IMR-90 (cell line): ENCODE results near the gene PAXX. TPM values are rescaled to one million over a fixed set of nuclear protein-coding genes. Genes with fewer than 3 reads are reported as not detected.

Experiments
- ATAC-seq: fragments of 200-7000 bp; cut with Tn5 transposase; 2 replicates; pipeline ENCODE4 v1.9.1; 2020; ENCODE audit warnings: low read depth, mild to moderate bottlenecking, moderate library complexity
- Bru-seq: library from RNA; stranded (reverse); fragments of 400-500 nt; gene quantifications from one replicate; lab custom pipeline; 2021; lab: Mats Ljungman, UMichigan
- BruChase-seq, 2 experiments: library from RNA; stranded (reverse); fragments of 400-500 nt; gene quantifications; one replicate each; lab custom pipeline; 2021; lab: Mats Ljungman, UMichigan
- BruUV-seq: library from RNA; stranded (reverse); fragments of 400-500 nt; replicated peaks from 2 replicates; lab custom pipeline; 2021; lab: Mats Ljungman, UMichigan
- CTCF ChIA-PET: fragments of 300-600 bp; formaldehyde crosslinking; extraction: SDS; loops from one replicate; lab custom pipeline; 2021; ENCODE audit warnings: antibody characterized with exemption; lab: Yijun Ruan, JAX
- POLR2A ChIA-PET: fragments of 300-600 bp; sonication (Branson Sonifier 250); formaldehyde crosslinking; loops from one replicate; lab custom pipeline; 2022; ENCODE audit warnings: antibody characterized with exemption; ENCODE audit not compliant: unreplicated experiment; lab: Charles Lee
- DNase-seq: peaks from one replicate; pipeline ENCODE4 v3.0.0; 2013
- H2AFZ ChIP-seq: replicated peaks from 2 replicates; pipeline ENCODE3; 2013; ENCODE audit warnings: low read length, mild to moderate bottlenecking; ENCODE audit not compliant: poor library complexity
- H2AK5ac ChIP-seq: 2 replicates; pipeline ENCODE4 v1.6.1; 2013; ENCODE audit warnings: low read depth, low read length, inconsistent platforms
- H2AK9ac ChIP-seq: replicated peaks from 2 replicates; pipeline ENCODE3; 2013; ENCODE audit warnings: mild to moderate bottlenecking, low read depth, low read length, moderate library complexity; ENCODE audit not compliant: poor library complexity
- H2BK120ac ChIP-seq: 2 replicates; pipeline ENCODE4 v1.6.1; 2013; ENCODE audit warnings: low read depth, low read length, inconsistent platforms
- H2BK15ac ChIP-seq: 3 replicates; pipeline ENCODE4 v1.6.1; 2013; ENCODE audit warnings: low read depth, low read length, inconsistent platforms
- H2BK20ac ChIP-seq: 2 replicates; pipeline ENCODE4 v1.6.1; 2013; ENCODE audit warnings: low read depth, mild to moderate bottlenecking, inconsistent platforms, low read length, moderate library complexity
- H2BK5ac ChIP-seq: 2 replicates; pipeline ENCODE4 v1.6.1; 2013; ENCODE audit warnings: mild to moderate bottlenecking, low read depth, low read length, inconsistent platforms; ENCODE audit not compliant: poor library complexity, severe bottlenecking
- H3K14ac ChIP-seq: replicated peaks from 2 replicates; pipeline ENCODE4 v1.6.1; 2013; ENCODE audit warnings: low read depth, low read length, inconsistent platforms
- H3K18ac ChIP-seq: 2 replicates; pipeline ENCODE4 v1.6.1; 2013; ENCODE audit warnings: low read depth, low read length, control low read depth
- H3K23ac ChIP-seq: 2 replicates; pipeline ENCODE4 v1.6.1; 2013; ENCODE audit warnings: low read depth, low read length, inconsistent platforms
- H3K27ac ChIP-seq: 2 replicates; pipeline ENCODE4 v1.5.1; 2013; ENCODE audit warnings: mild to moderate bottlenecking, control low read depth, low read length; ENCODE audit not compliant: insufficient read depth
- H3K27me3 ChIP-seq: 2 replicates; pipeline ENCODE4 v1.6.1; 2013; ENCODE audit warnings: low read length; ENCODE audit not compliant: control insufficient read depth, insufficient read depth
- H3K36me3 ChIP-seq: 2 replicates; pipeline ENCODE4 v1.6.1; 2013; ENCODE audit warnings: low read length, mixed read lengths; ENCODE audit not compliant: control insufficient read depth, insufficient read depth
- H3K4ac ChIP-seq: 2 replicates; pipeline ENCODE4 v1.6.1; 2013; ENCODE audit warnings: low read depth, low read length, inconsistent platforms
- H3K4me1 ChIP-seq: 2 replicates; pipeline ENCODE4 v1.6.1; 2013; ENCODE audit warnings: low read length, mixed read lengths; ENCODE audit not compliant: control insufficient read depth, insufficient read depth
- H3K4me2 ChIP-seq: 2 replicates; pipeline ENCODE4 v1.6.1; 2013; ENCODE audit warnings: low read depth, mild to moderate bottlenecking, control low read depth, low read length, moderate library complexity
- H3K4me3 ChIP-seq: 2 replicates; pipeline ENCODE4 v1.5.1; 2013; ENCODE audit warnings: low read depth, mild to moderate bottlenecking, control low read depth, low read length, moderate library complexity; ENCODE audit not compliant: insufficient read depth
- H3K56ac ChIP-seq: 2 replicates; pipeline ENCODE4 v1.6.1; 2013; ENCODE audit warnings: low read length, inconsistent platforms; ENCODE audit not compliant: insufficient read depth; ENCODE audit errors: extremely low read depth
- H3K79me1 ChIP-seq, 2 experiments: 2 replicates each; pipeline ENCODE4 v1.6.1; 2013; ENCODE audit warnings: low read length in 2 of 2, inconsistent platforms in 1 of 2, low read depth in 1 of 2
- H3K9ac ChIP-seq: 2 replicates; pipeline ENCODE4 v1.6.1; 2013; ENCODE audit warnings: low read depth, low read length, control low read depth
- H3K9me1 ChIP-seq: 2 replicates; pipeline ENCODE4 v1.6.1; 2013; ENCODE audit warnings: low read length, inconsistent platforms; ENCODE audit not compliant: insufficient read depth
- H3K9me3 ChIP-seq: 2 replicates; pipeline ENCODE4 v1.6.1; 2013; ENCODE audit warnings: low read length; ENCODE audit not compliant: control insufficient read depth, insufficient read depth
- H4K20me1 ChIP-seq: 2 replicates; pipeline ENCODE4 v1.6.1; 2013; ENCODE audit warnings: low read length, inconsistent platforms; ENCODE audit not compliant: insufficient read depth
- H4K5ac ChIP-seq: 2 replicates; pipeline ENCODE4 v1.6.1; 2013; ENCODE audit warnings: mild to moderate bottlenecking, low read depth, low read length, control low read depth
- H4K8ac ChIP-seq, 2 experiments: 2 replicates each; pipeline ENCODE4 v1.6.1; 2013; ENCODE audit warnings: low read depth in 2 of 2, low read length in 2 of 2, control low read depth in 1 of 2, inconsistent platforms in 1 of 2
- H4K91ac ChIP-seq: 2 replicates; pipeline ENCODE4 v1.6.1; 2013; ENCODE audit warnings: low read depth, low read length, inconsistent platforms; ENCODE audit not compliant: insufficient read depth
- MAFK ChIP-seq: IDR thresholded peaks from 2 replicates; pipeline ENCODE4 v1.6.1; 2012; ENCODE audit warnings: low read depth, low read length, improper control_type of control experiment
- MAZ ChIP-seq: IDR thresholded peaks from 2 replicates; pipeline ENCODE4 v1.6.1; 2012; ENCODE audit warnings: low read depth, mild to moderate bottlenecking, low read length, improper control_type of control experiment, moderate library complexity, borderline replicate concordance
- MXI1 ChIP-seq: IDR thresholded peaks from 2 replicates; pipeline ENCODE4 v1.6.1; 2012; ENCODE audit warnings: low read depth, mild to moderate bottlenecking, low read length, moderate library complexity, borderline replicate concordance
- WGBS, 2 experiments: methylation state at CpG; one replicate each; pipeline versions ENCODE4 v1.1.5 to v1.1.7; 2013; ENCODE audit warnings: missing lambda C conversion rate in 2 of 2; ENCODE audit not compliant: insufficient read length in 1 of 2; ENCODE audit errors: extremely low coverage in 2 of 2; 5-methylcytosine and 5-hydroxymethylcytosine counted together
- dilution Hi-C: fragments of 300-500 bp; cut with HindIII; formaldehyde crosslinking; loops from one replicate; pipeline ENCODE4 v1.14.3; 2018; ENCODE audit warnings: low sequenced_read_pairs; ENCODE audit not compliant: unreplicated experiment
- in situ Hi-C: fragments of 300-500 bp; cut with MboI; formaldehyde crosslinking; loops from 3 replicates; pipeline ENCODE4 v1.14.3; 2019; ENCODE audit warnings: low sequenced_read_pairs, inconsistent platforms, mixed read lengths
- intact Hi-C: fragments of 100-400 bp; cut with micrococcal nuclease; formaldehyde crosslinking; loops from 2 replicates; pipeline ENCODE4 v1.10.0; 2022
- long read RNA-seq: library from polyadenylated mRNA; unstranded; transcript quantifications from one replicate; pipeline ENCODE4 v2.0.0, GENCODE V29; 2021; ENCODE audit not compliant: unreplicated experiment
- polyA plus RNA-seq, 3 experiments: library from polyadenylated mRNA; depleted of rRNA; stranded (reverse); fragments of >200 nt; gene quantifications; 2 replicates each; pipeline ENCODE4 v1.2.3, GENCODE V29; 2012; ENCODE audit warnings: low replicate concordance in 1 of 3
- total RNA-seq: library from RNA; depleted of rRNA; stranded (reverse); fragments of >200 nt; gene quantifications from 2 replicates; pipeline ENCODE4 v1.2.3, GENCODE V29; 2012; rRNA removed

Gene PAXX, protein sequence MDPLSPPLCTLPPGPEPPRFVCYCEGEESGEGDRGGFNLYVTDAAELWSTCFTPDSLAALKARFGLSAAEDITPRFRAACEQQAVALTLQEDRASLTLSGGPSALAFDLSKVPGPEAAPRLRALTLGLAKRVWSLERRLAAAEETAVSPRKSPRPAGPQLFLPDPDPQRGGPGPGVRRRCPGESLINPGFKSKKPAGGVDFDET
- total RNA-seq (4.4 and 5.7 TPM in 2 replicates), polyA plus RNA-seq (2012; rRNA removed) (24.6 and 30.2 TPM in 2 replicates), Bru-seq, nascent RNA (percentile 47 among the genes with signal in this experiment), BruChase-seq, experiment 1, labeled RNA remaining after a 6-hour chase (percentile 54 among the genes with signal in this experiment), BruChase-seq, experiment 2, labeled RNA remaining after a 2-hour chase (percentile 44 among the genes with signal in this experiment)
- polyA plus RNA-seq (2012; cell fraction: cytosol; rRNA removed), result 19.0 and 28.4 TPM in 2 replicates
- 79.5 and 226 TPM in 2 replicates for polyA plus RNA-seq (2012; cell fraction: nucleus; rRNA removed; ENCODE audit: low replicate concordance)
- long read RNA-seq, partial matches to known transcripts, result 11 of 24 reads
- long read RNA-seq, other reads (novel, unspliced or antisense), result 5 of 24 reads

DNA sequence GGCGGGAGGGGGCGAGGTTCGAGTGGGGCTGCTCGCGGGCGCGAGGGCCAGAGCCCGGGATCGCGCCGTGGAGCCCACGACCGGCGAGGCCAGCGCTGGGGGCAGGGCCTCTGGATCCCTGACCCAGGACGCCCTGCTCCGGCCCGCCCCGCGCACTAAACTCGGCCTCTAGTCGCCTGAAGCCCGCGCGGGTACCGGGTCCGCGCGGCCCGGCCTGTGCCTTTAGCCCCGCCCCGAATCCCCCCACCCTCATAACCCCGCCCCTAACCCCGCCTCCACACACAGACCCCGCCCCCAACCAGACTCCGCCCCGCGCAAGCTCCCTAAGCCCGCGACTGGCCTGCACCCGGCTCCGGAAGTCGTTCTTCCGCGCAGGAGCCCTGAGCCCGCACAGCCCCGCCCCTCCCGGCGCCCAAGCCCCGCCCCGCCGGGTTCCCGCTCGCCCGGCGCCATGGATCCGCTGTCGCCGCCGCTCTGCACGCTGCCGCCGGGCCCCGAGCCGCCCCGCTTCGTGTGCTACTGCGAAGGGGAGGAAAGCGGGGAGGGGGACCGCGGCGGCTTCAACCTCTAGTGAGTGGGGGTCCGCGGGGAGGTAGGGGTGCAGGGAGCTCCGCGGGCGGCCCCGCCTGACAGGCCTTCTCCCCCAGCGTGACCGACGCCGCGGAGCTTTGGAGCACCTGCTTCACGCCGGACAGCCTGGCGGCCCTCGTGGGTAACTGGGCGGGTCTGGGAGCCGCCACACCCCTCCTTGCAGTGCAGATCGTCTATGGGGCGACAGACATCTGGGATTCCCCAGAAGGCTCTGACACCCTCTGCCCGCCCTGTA is at the start of gene PAXX:
Gene PAXX (plus strand): TSS at position 430 of the 826 bp plus-strand sequence. CDS start 22 bp downstream, at position 452.
- BruUV-seq, result TSS peak; percentile 66
- intact Hi-C loops, result no loop called here

More for the DNA sequence above, at the start of gene PAXX:
- Histone ChIP-seq H4K8ac (peak within 1 kb of the TSS; percentile 56 to 88; a peak in 3 of 4 replicates), H3K18ac (no peak within 1 kb of the TSS), H2BK120ac (0 out of 2 replicates have a peak within 1 kb of the TSS, but pooled peaks have one; percentile 30), H2BK20ac (no peak within 1 kb of the TSS), H3K23ac (peak within 1 kb of the TSS; percentile 7), H3K36me3 (peaks cover 5% of the 10 kb centered on the region; the same call in 1 of the 2 replicates), H3K14ac (peak within 1 kb of the TSS; percentile 66), H3K9ac (peak within 1 kb of the TSS; percentile 46), H3K79me1 (peaks cover 6 to 16% of the 10 kb centered on the region in 2 experiments; a peak in 3 of 4 replicates), H2AK9ac (peak within 1 kb of the TSS; percentile 95), H4K91ac (peak within 1 kb of the TSS; percentile 26; the same call in 1 of the 2 replicates), H3K56ac (no peak within 1 kb of the TSS), H4K20me1 (no peaks in the 10 kb centered on the region; the same call in 1 of the 2 replicates), H3K4me1 (peaks cover 18% of the 10 kb centered on the region), H4K5ac (peak within 1 kb of the TSS; percentile 82), H2AFZ (peak within 1 kb of the TSS; percentile 93), H3K4me2 (peak within 1 kb of the TSS; percentile 67), H2AK5ac (peak within 1 kb of the TSS; percentile 93), H3K4ac (peak within 1 kb of the TSS; percentile 77), H3K27me3 (peaks cover 15% of the 10 kb centered on the region), H3K27ac (peak within 1 kb of the TSS; percentile 67; the same call in 1 of the 2 replicates), H3K9me1 (peaks cover 3% of the 10 kb centered on the region; the same call in 1 of the 2 replicates), H3K4me3 (peak within 1 kb of the TSS; percentile 58), H2BK5ac (peak within 1 kb of the TSS; percentile 28), H3K9me3 (peaks cover 6% of the 10 kb centered on the region), H2BK15ac (no peak within 1 kb of the TSS)
- peak; percentile 82 for DNase-seq
- in situ Hi-C loops (no loop called here), dilution Hi-C loops (no loop called here)
- ChIA-PET POLR2A (no interaction called here), CTCF (interaction anchor here (1.6 kb wide), 1 partner anchor 37 kb away, joined by 7 read pairs; no protein-coding TSS in a partner anchor)
- TF ChIP-seq MXI1 (peak; percentile 72; the same call in 1 of the 2 replicates), MAFK (no peak), MAZ (peak; percentile 51; the same call in 1 of the 2 replicates)
- ATAC-seq, result peak; percentile 99
- WGBS, 2 experiments, result 0% methylated on average over 10 of the region's 92 CpGs; no CpG with 5 or more reads in 1 of the 2 experiments
